Measurements from ENCODE around the gene DLEC1. TPM values are rescaled to one million over a fixed set of nuclear protein-coding genes. Genes with fewer than 3 reads are reported as not detected.

The DLEC1 gene
- polyA plus RNA-seq, 1 donor from 2014 or later = 0.25 TPM

DNA sequence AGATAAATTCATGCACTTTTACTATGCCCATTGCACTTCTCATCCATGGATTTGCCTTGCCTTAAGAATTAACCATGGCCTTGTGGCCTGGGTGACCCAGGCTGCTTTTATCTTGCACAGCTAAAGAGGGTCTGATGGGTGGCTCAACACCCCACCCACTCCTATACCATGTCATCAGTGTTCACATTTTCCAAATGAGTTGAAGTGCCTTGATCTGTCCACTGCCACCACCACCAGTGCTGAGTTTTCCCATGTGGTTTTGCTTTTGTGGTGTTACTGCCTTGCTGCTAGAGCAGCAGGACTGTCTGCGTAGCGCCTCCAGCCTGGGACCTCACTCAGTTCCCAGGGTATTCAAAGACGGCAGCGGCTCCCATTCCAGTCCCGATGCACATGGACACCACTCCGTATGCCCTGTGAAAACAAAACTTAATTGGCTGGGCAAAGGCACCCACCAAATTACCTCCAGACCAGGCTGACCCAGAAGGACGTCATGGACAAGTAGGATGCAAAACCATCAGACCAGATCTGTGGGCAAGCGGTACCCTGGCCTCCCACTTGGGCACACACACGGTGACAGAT lies 83.8 kb downstream of the DLEC1 start:
- Histone ChIP-seq H2AFZ (ENCODE audit: low read depth, low read length) (no peak overlapping the region), H3F3A (ENCODE audit: insufficient read depth, low read length, poor library complexity, severe bottlenecking) (no peaks in the 10 kb centered on the region), H3K9me3 (ENCODE audit: low read length) (no peaks in the 10 kb centered on the region), H4K20me1 (ENCODE audit: insufficient read depth) (no peaks in the 10 kb centered on the region), H3K36me3 (ENCODE audit: insufficient read depth, low read length) (peaks cover 5% of the 10 kb centered on the region), H3K27ac (ENCODE audit: low read length) (no peak overlapping the region), H3K9me2 (ENCODE audit: insufficient read depth, low read length) (no peaks in the 10 kb centered on the region), H3K79me2 (replicated peaks; ENCODE audit: insufficient read depth, low read length) (no peaks in the 10 kb centered on the region), H3K9ac (ENCODE audit: low read length) (no peak overlapping the region), H3K4me3 (ENCODE audit: low read length) (no peak overlapping the region), H3K27me3 (ENCODE audit: insufficient read depth, low read depth, low read length) (no peaks in the 10 kb centered on the region), H3K4me2 (ENCODE audit: low read length) (no peak overlapping the region)
- TF ChIP-seq RAD21 (conservative IDR thresholded peaks at IDR 0.05) (no peak), SMC3 (conservative IDR thresholded peaks at IDR 0.05; ENCODE audit: poor library complexity) (no peak), EP300 (conservative IDR thresholded peaks at IDR 0.05; ENCODE audit: poor library complexity, severe bottlenecking) (no peak), TAF1 (IDR thresholded peaks at IDR 0.05; ENCODE audit: low read depth) (no peak)

DNA sequence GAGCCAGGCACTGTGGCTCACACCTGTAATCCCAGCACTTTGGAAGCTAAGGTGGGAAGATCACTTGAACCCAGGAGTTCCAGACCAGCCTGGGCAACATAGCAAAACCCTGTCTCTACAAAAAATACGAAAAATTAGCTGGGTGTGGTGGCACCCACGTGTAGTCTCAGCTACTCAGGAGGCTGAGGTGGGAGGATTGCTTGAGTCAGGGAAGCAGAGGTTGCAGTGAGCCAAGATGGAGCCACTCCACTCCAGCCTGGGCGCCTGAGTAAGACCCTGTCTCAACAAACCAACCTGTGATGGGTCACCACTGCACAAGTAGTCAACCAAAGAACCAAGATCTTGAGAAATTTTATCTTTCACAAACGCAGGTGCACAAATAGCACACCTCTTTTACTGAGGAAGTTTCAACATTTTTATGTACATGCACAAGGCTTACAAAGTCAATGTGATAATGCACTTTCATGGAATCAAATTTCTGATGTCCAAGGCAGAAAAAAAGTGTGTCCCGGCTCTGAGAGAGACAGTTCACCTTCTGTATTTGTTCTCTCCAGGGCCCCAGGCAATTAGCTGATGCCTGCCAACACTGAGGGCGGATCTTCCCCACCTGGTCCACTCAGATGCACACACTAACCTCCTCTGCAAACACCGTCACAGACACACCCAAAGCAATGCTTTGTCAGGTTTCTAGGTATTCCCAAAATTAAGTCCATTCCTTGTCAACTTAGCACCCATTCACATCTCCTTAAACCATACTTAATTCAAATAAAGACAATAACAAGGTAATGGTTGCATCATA lies 85.5 kb downstream of the DLEC1 start:
- Histone ChIP-seq H3K9me3 (ENCODE audit: low read length) (no peaks in the 10 kb centered on the region), H3K4me3 (ENCODE audit: low read length) (no peak overlapping the region), H3K9me2 (ENCODE audit: insufficient read depth, low read length) (no peaks in the 10 kb centered on the region), H4K20me1 (ENCODE audit: insufficient read depth) (no peaks in the 10 kb centered on the region), H3K4me2 (ENCODE audit: low read length) (no peak overlapping the region), H3K27ac (ENCODE audit: low read length) (no peak overlapping the region), H3K27me3 (ENCODE audit: insufficient read depth, low read depth, low read length) (no peaks in the 10 kb centered on the region), H2AFZ (ENCODE audit: low read depth, low read length) (no peak overlapping the region), H3F3A (ENCODE audit: insufficient read depth, low read length, poor library complexity, severe bottlenecking) (no peaks in the 10 kb centered on the region), H3K36me3 (ENCODE audit: insufficient read depth, low read length) (peaks cover 5% of the 10 kb centered on the region), H3K9ac (ENCODE audit: low read length) (no peak overlapping the region), H3K79me2 (replicated peaks; ENCODE audit: insufficient read depth, low read length) (no peaks in the 10 kb centered on the region)
- TF ChIP-seq REST (IDR thresholded peaks at IDR 0.05; ENCODE audit: borderline replicate concordance) (no peak), SMC3 (conservative IDR thresholded peaks at IDR 0.05; ENCODE audit: poor library complexity) (no peak), POLR2AphosphoS5 (IDR thresholded peaks at IDR 0.05) (no peak), MXI1 (conservative IDR thresholded peaks at IDR 0.05; ENCODE audit: poor library complexity, severe bottlenecking) (no peak), RAD21 (conservative IDR thresholded peaks at IDR 0.05) (no peak), TAF1 (IDR thresholded peaks at IDR 0.05; ENCODE audit: low read depth) (no peak), EP300 (conservative IDR thresholded peaks at IDR 0.05; ENCODE audit: poor library complexity, severe bottlenecking) (no peak), EZH2 (IDR thresholded peaks at IDR 0.05; ENCODE audit: borderline replicate concordance, insufficient read depth, low read length, poor library complexity, severe bottlenecking) (no peak)
- TF ChIP-seq, protein P1, sequence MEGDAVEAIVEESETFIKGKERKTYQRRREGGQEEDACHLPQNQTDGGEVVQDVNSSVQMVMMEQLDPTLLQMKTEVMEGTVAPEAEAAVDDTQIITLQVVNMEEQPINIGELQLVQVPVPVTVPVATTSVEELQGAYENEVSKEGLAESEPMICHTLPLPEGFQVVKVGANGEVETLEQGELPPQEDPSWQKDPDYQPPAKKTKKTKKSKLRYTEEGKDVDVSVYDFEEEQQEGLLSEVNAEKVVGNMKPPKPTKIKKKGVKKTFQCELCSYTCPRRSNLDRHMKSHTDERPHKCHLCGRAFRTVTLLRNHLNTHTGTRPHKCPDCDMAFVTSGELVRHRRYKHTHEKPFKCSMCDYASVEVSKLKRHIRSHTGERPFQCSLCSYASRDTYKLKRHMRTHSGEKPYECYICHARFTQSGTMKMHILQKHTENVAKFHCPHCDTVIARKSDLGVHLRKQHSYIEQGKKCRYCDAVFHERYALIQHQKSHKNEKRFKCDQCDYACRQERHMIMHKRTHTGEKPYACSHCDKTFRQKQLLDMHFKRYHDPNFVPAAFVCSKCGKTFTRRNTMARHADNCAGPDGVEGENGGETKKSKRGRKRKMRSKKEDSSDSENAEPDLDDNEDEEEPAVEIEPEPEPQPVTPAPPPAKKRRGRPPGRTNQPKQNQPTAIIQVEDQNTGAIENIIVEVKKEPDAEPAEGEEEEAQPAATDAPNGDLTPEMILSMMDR (IDR thresholded peaks at IDR 0.05; ENCODE audit: poor library complexity, severe bottlenecking) = no peak
